H1 (cell line): ENCODE measurements around the gene DCUN1D2. TPM values are rescaled to one million over a fixed set of nuclear protein-coding genes. Genes with fewer than 3 reads are reported as not detected.

Experiments
- CTCF ChIA-PET: fragments of 300-600 bp; sonication (Branson Sonifier 250); formaldehyde crosslinking; loops from one replicate; lab custom pipeline; 2021; ENCODE audit not compliant: partially characterized antibody; lab: Charles Lee
- POLR2A ChIA-PET: fragments of 300-600 bp; sonication (Branson Sonifier 250); formaldehyde crosslinking; loops from one replicate; lab custom pipeline; 2021; ENCODE audit warnings: inconsistent platforms; ENCODE audit not compliant: partially characterized antibody; lab: Charles Lee
- DNase-seq, 2 experiments: peaks; one replicate each; pipeline versions ENCODE4 v3.0.0 to v3.0.0-alpha.2; 2010 to 2022; ENCODE audit warnings: low spot score in 2 of 2, low read depth in 1 of 2, mixed read lengths in 1 of 2
- FAIRE-seq: peaks from 2 replicates; lab custom pipeline; 2011; peaks lifted over from hg19 to GRCh38; lab: Jason Lieb, UNC
- H2AFZ ChIP-seq: 2 replicates; pipeline ENCODE4 v1.8.1; 2012; ENCODE audit warnings: low read length, inconsistent platforms
- H2AK5ac ChIP-seq: 2 replicates; pipeline ENCODE4 v1.6.1; 2013; ENCODE audit warnings: low read depth, low read length
- H2BK120ac ChIP-seq: replicated peaks from 2 replicates; pipeline ENCODE3; 2013; ENCODE audit warnings: low read depth, low read length, inconsistent platforms
- H2BK12ac ChIP-seq: 2 replicates; pipeline ENCODE4 v1.6.1; 2013; ENCODE audit warnings: low read depth, low read length
- H2BK15ac ChIP-seq: 2 replicates; pipeline ENCODE4 v1.6.1; 2013; ENCODE audit warnings: low read length
- H2BK20ac ChIP-seq: 2 replicates; pipeline ENCODE4 v1.6.1; 2013; ENCODE audit warnings: low read length
- H2BK5ac ChIP-seq: 2 replicates; pipeline ENCODE4 v1.6.1; 2013; ENCODE audit warnings: low read depth, low read length
- H3K14ac ChIP-seq: 2 replicates; pipeline ENCODE4 v1.6.1; 2013; ENCODE audit warnings: inconsistent platforms; ENCODE audit not compliant: insufficient read length
- H3K18ac ChIP-seq: 2 replicates; pipeline ENCODE4 v1.6.1; 2013; ENCODE audit warnings: low read length; ENCODE audit errors: extremely low read depth
- H3K23ac ChIP-seq: 2 replicates; pipeline ENCODE4 v1.6.1; 2013; ENCODE audit warnings: inconsistent platforms; ENCODE audit not compliant: insufficient read length
- H3K23me2 ChIP-seq: 2 replicates; pipeline ENCODE4 v1.6.1; 2013; ENCODE audit warnings: low read depth, low read length
- H3K27ac ChIP-seq: 2 replicates; pipeline ENCODE4 v1.6.1; 2011; ENCODE audit warnings: low read depth, low read length, inconsistent platforms
- H3K27me3 ChIP-seq, 4 experiments: replicated peaks in 1 of 4; 1 replicate in 1 of 4; 2 replicates in 3 of 4; pipeline versions ENCODE4 v1.6.1 to v1.8.1; 2011 to 2013; ENCODE audit warnings: low read length in 3 of 4, mild to moderate bottlenecking in 3 of 4, inconsistent platforms in 2 of 4, mixed read lengths in 2 of 4, moderate library complexity in 1 of 4; ENCODE audit not compliant: control insufficient read depth in 3 of 4, insufficient read depth in 3 of 4; ENCODE audit errors: extremely low read depth in 1 of 4
- H3K36me3 ChIP-seq, 4 experiments: 2 replicates each; pipeline versions ENCODE4 v1.6.1 to v1.8.1; 2011 to 2013; ENCODE audit warnings: mild to moderate bottlenecking in 4 of 4, low read length in 3 of 4, moderate library complexity in 2 of 4, control low read depth in 1 of 4, inconsistent platforms in 1 of 4; ENCODE audit not compliant: insufficient read depth in 4 of 4, control insufficient read depth in 2 of 4
- H3K4ac ChIP-seq: replicated peaks from 2 replicates; pipeline ENCODE3; 2013; ENCODE audit warnings: low read length, low read depth, mixed read lengths, inconsistent platforms; ENCODE audit not compliant: insufficient read length
- H3K4me1 ChIP-seq, 4 experiments: replicated peaks in 1 of 4; 1 replicate in 1 of 4; 2 replicates in 3 of 4; pipeline versions ENCODE4 v1.6.1 to v1.8.1; 2011 to 2013; ENCODE audit warnings: low read length in 3 of 4, inconsistent platforms in 2 of 4, mixed read lengths in 1 of 4; ENCODE audit not compliant: insufficient read depth in 4 of 4, control insufficient read depth in 3 of 4
- H3K4me2 ChIP-seq, 2 experiments: 2 replicates each; pipeline versions ENCODE4 v1.6.1 to v1.8.1; 2011 to 2013; ENCODE audit warnings: low read depth in 2 of 2, low read length in 2 of 2, control low read depth in 1 of 2, inconsistent platforms in 1 of 2, mild to moderate bottlenecking in 1 of 2; ENCODE audit not compliant: insufficient read depth in 1 of 2
- H3K4me3 ChIP-seq, 4 experiments: fragments of 200-600, 300-600 bp in 1 of 4; sonication (generic), shearing (Covaris generic), sonication (Bioruptor Twin) in 1 of 4; 2 replicates each; pipeline versions ENCODE4 v1.5.1 to v1.8.1; 2011 to 2016; ENCODE audit warnings: low read length in 4 of 4, low read depth in 3 of 4, control low read depth in 2 of 4, inconsistent platforms in 2 of 4, mild to moderate bottlenecking in 2 of 4, mixed read lengths in 1 of 4, moderate library complexity in 1 of 4; ENCODE audit not compliant: insufficient read depth in 2 of 4; ENCODE audit errors: extremely low read depth in 1 of 4
- H3K56ac ChIP-seq: replicated peaks from 2 replicates; pipeline ENCODE3; 2013; ENCODE audit warnings: low read depth, mild to moderate bottlenecking, mixed read lengths, low read length, inconsistent platforms; ENCODE audit not compliant: insufficient read length
- H3K79me1 ChIP-seq: 2 replicates; pipeline ENCODE4 v1.6.1; 2013; ENCODE audit warnings: low read depth, low read length, control low read depth
- H3K79me2 ChIP-seq, 2 experiments: 2 replicates each; pipeline versions ENCODE4 v1.6.1 to v1.8.1; 2012 to 2013; ENCODE audit warnings: low read length in 2 of 2, mild to moderate bottlenecking in 2 of 2, inconsistent platforms in 1 of 2; ENCODE audit not compliant: insufficient read depth in 2 of 2, control insufficient read depth in 1 of 2
- H3K9ac ChIP-seq, 4 experiments: replicated peaks in 1 of 4; 1 replicate in 1 of 4; 2 replicates in 3 of 4; pipeline versions ENCODE4 v1.6.1 to v1.8.1; 2011 to 2013; ENCODE audit warnings: low read depth in 3 of 4, low read length in 3 of 4, control low read depth in 2 of 4, mild to moderate bottlenecking in 2 of 4, moderate library complexity in 2 of 4, inconsistent platforms in 1 of 4; ENCODE audit errors: extremely low read depth in 1 of 4
- H3K9me3 ChIP-seq, 2 experiments: 2 replicates each; pipeline versions ENCODE4 v1.6.1 to v1.8.1; 2012 to 2013; ENCODE audit warnings: mild to moderate bottlenecking in 2 of 2, moderate library complexity in 2 of 2, control low read depth in 1 of 2, inconsistent platforms in 1 of 2, low read depth in 1 of 2, low read length in 1 of 2, mixed read lengths in 1 of 2; ENCODE audit not compliant: insufficient read depth in 2 of 2
- H4K20me1 ChIP-seq, 2 experiments: replicated peaks in 1 of 2; 2 replicates each; pipeline versions ENCODE3 to v1.8.1; 2011 to 2013; ENCODE audit warnings: inconsistent platforms in 2 of 2, low read length in 2 of 2, mild to moderate bottlenecking in 1 of 2; ENCODE audit not compliant: insufficient read depth in 2 of 2, control insufficient read depth in 1 of 2
- H4K5ac ChIP-seq: 2 replicates; pipeline ENCODE4 v1.6.1; 2013; ENCODE audit warnings: low read length, low read depth, mixed read lengths, inconsistent platforms; ENCODE audit not compliant: insufficient read length
- H4K8ac ChIP-seq: 2 replicates; pipeline ENCODE4 v1.8.0; 2013; ENCODE audit warnings: mild to moderate bottlenecking, moderate library complexity, low read length, inconsistent platforms; ENCODE audit not compliant: insufficient read depth; ENCODE audit errors: extremely low read depth
- H4K91ac ChIP-seq: replicated peaks from 2 replicates; pipeline ENCODE3; 2013; ENCODE audit warnings: low read length, mixed read lengths, inconsistent platforms; ENCODE audit not compliant: insufficient read length
- CTBP2 ChIP-seq: IDR thresholded peaks from 2 replicates; pipeline ENCODE4 v1.7.0; 2011; ENCODE audit warnings: borderline replicate concordance, mild to moderate bottlenecking, moderate library complexity, mixed read lengths, low read length; ENCODE audit not compliant: insufficient read depth, insufficient read length
- ZNF274 ChIP-seq: IDR thresholded peaks from 2 replicates; pipeline ENCODE4 v1.7.0; 2012; ENCODE audit warnings: low read length, borderline replicate concordance; ENCODE audit errors: extremely low read depth
- WGBS, 2 experiments: shearing (Covaris generic) in 1 of 2; methylation state at CpG; one replicate each; pipeline versions ENCODE4 v1.1.6 to v1.1.7; 2013 to 2015; ENCODE audit warnings: low lambda C conversion rate in 2 of 2, mixed read lengths in 2 of 2, inconsistent platforms in 1 of 2, low coverage in 1 of 2, missing lambda C conversion rate in 1 of 2; ENCODE audit not compliant: insufficient replicate concordance in 2 of 2, insufficient coverage in 1 of 2, insufficient read length in 1 of 2; ENCODE audit errors: extremely low coverage in 1 of 2, missing lambda C conversion rate in 1 of 2; 5-methylcytosine and 5-hydroxymethylcytosine counted together
- polyA plus RNA-seq, 7 experiments: library from polyadenylated mRNA; depleted of rRNA in 3 of 7; stranded (reverse) in 5 of 7; unstranded in 2 of 7; fragments of >200 nt in 5 of 7; fragments of 200-250 nt in 2 of 7; gene quantifications; 1 replicate in 5 of 7; 2 replicates in 1 of 7; 4 replicates in 1 of 7; pipeline versions ENCODE4 v1.2.1 to v1.2.3, GENCODE V29; 2011 to 2013; ENCODE audit warnings: missing spikeins in 2 of 7, mixed read lengths in 2 of 7
- total RNA-seq: library from RNA; stranded (reverse); fragmentation: NEBNext Ultra II Directional; extraction: Animal tissue kit (Norgen Biotek cat#: 25700); gene quantifications from 2 replicates; pipeline ENCODE4 v1.2.1, GENCODE V29; 2021

Gene DCUN1D2
- total and polyA plus RNA-seq, 2 of the 8 experiments (the other 6 are each of a cell fraction or from before 2014, with no cell fraction given): 19.5 to 35.3 TPM

GRCh38 chr13:113488283-113488682, 2.2 kb downstream of the DCUN1D2 start:
- H4K20me1 ChIP-seq: peaks cover 13 to 29% of the 10 kb centered on the region in 2 experiments

More at GRCh38 chr13:113488283-113488682, 2.2 kb downstream of the DCUN1D2 start:
- no peak overlapping the region for H2BK20ac ChIP-seq
- WGBS, 2 experiments: 80% methylated on average over 3 of the region's 3 CpGs; no CpG with 5 or more reads in 1 of the 2 experiments
- H3K23me2 ChIP-seq: peaks cover 9% of the 10 kb centered on the region
- H3K79me2 ChIP-seq: peaks cover 32 to 82% of the 10 kb centered on the region in 2 experiments
- DNase-seq (no peak), FAIRE-seq (no peak)
- no peak overlapping the region for H2AFZ ChIP-seq
- peak overlapping the region in 1 of 4 experiments; percentile 57; a peak in 1 of 7 replicates for H3K9ac ChIP-seq
- no peak overlapping the region for H3K14ac ChIP-seq
- no peak overlapping the region for H4K8ac ChIP-seq
- no peak overlapping the region for H4K91ac ChIP-seq
- CTCF ChIA-PET: interaction anchor here (0.8 to 3.0 kb wide), 7 partner anchors 10 to 74 kb away, joined by 3 to 25 read pairs (median 16); no protein-coding TSS in a partner anchor
- no peak overlapping the region for H3K18ac ChIP-seq
- H3K4me3 ChIP-seq: peak overlapping the region in 1 of 4 experiments; percentile 95; a peak in 1 of 8 replicates
- H2BK5ac ChIP-seq: no peak overlapping the region
- H2BK120ac ChIP-seq: no peak overlapping the region
- H2AK5ac ChIP-seq: no peak overlapping the region
- H3K4me1 ChIP-seq: peaks cover 3 to 8% (median 6%) of the 10 kb centered on the region in 4 experiments
- H3K56ac ChIP-seq: no peak overlapping the region
- no peak overlapping the region for H2BK15ac ChIP-seq
- peaks cover 0 to 3% (median 0%) of the 10 kb centered on the region in 4 experiments; a peak in 1 of 8 replicates for H3K36me3 ChIP-seq
- H3K27ac ChIP-seq: no peak overlapping the region
- H4K5ac ChIP-seq: no peak overlapping the region
- H3K79me1 ChIP-seq: peaks cover 22% of the 10 kb centered on the region
- H2BK12ac ChIP-seq: no peak overlapping the region
- POLR2A ChIA-PET: interaction anchor here (0.5 to 2.4 kb wide), 6 partner anchors 8 to 46 kb away, joined by 3 to 10 read pairs (median 4); no protein-coding TSS in a partner anchor
- peak overlapping the region; percentile 99 to 100; a peak in 3 of 4 replicates for H3K4me2 ChIP-seq
- H3K9me3 ChIP-seq: no peaks in the 10 kb centered on the region
- H3K23ac ChIP-seq: no peak overlapping the region
- H3K4ac ChIP-seq: no peak overlapping the region
- no peak for TF ChIP-seq CTBP2
- no peak for TF ChIP-seq ZNF274
- no peaks in the 10 kb centered on the region for H3K27me3 ChIP-seq
